Activated naive CD4-positive, alpha-beta T cell treated with anti-CD3 and anti-CD28 coated beads, Interleukin-2, amount 10 ng/mL, durations not matched to agents 7 days and 5 days (primary cell): Measurements from ENCODE around the gene EFEMP2.
"Not testable (repeated sequence)": the region's sequence is repeated elsewhere in the genome, so short reads cannot be mapped to it uniquely, and the experiment has no call there.

Source experiments
- CTCF ChIA-PET: fragments of 350-600 bp; sonication (Branson Sonifier 250); formaldehyde crosslinking; loops from one replicate; lab custom pipeline; 2021; ENCODE audit warnings: antibody characterized with exemption; lab: Charles Lee
- DNase-seq: peaks from one replicate; pipeline ENCODE4 v3.0.0-alpha.2; 2020
- H3K27ac Mint-ChIP-seq: one replicate; pipeline ENCODE4 v1.8.0; 2021; ENCODE audit warnings: mild to moderate bottlenecking, moderate library complexity, mixed read lengths
- H3K27me3 Mint-ChIP-seq: one replicate; pipeline ENCODE4 v1.8.0; 2021; ENCODE audit warnings: mild to moderate bottlenecking, mixed read lengths
- H3K36me3 Mint-ChIP-seq: one replicate; pipeline ENCODE4 v1.8.0; 2021; ENCODE audit warnings: mixed read lengths
- H3K4me1 Mint-ChIP-seq: one replicate; pipeline ENCODE4 v1.8.0; 2021; ENCODE audit warnings: mixed read lengths
- H3K4me3 Mint-ChIP-seq: one replicate; pipeline ENCODE4 v1.8.0; 2021; ENCODE audit warnings: mild to moderate bottlenecking, moderate library complexity, mixed read lengths
- H3K9me3 Mint-ChIP-seq: one replicate; pipeline ENCODE4 v1.8.0; 2021; ENCODE audit warnings: mixed read lengths

The EFEMP2 gene

GRCh38 chr11:65848693-65849092 lies 23.9 kb downstream of the EFEMP2 start:
- Mint-ChIP-seq H3K27me3 (peaks cover 13% of the 10 kb centered on the region), H3K36me3 (peaks cover 26% of the 10 kb centered on the region)
- not testable (repeated sequence) for H3K4me3 Mint-ChIP-seq, H3K27ac Mint-ChIP-seq, H3K9me3 Mint-ChIP-seq, DNase-seq, H3K4me1 Mint-ChIP-seq
- CTCF ChIA-PET, result interaction anchor here (1.3 to 1.4 kb wide), 2 partner anchors 36 to 174 kb away, joined by 3 to 7 read pairs; no protein-coding TSS in a partner anchor

GRCh38 chr11:65847746-65848145 lies 24.9 kb downstream of the EFEMP2 start:
- no peak overlapping the region for H3K4me3 Mint-ChIP-seq
- no peak overlapping the region for H3K27ac Mint-ChIP-seq
- DNase-seq, result no peak
- CTCF ChIA-PET, result interaction anchor here (0.7 kb wide), 1 partner anchor 1114 kb away, joined by 3 read pairs; no protein-coding TSS in a partner anchor
- peaks cover 3% of the 10 kb centered on the region for H3K4me1 Mint-ChIP-seq
- peaks cover 13% of the 10 kb centered on the region for H3K27me3 Mint-ChIP-seq
- H3K36me3 Mint-ChIP-seq, result peaks cover 20% of the 10 kb centered on the region
- peaks cover 6% of the 10 kb centered on the region for H3K9me3 Mint-ChIP-seq

GRCh38 chr11:65844231-65844872 lies 28.2 kb downstream of the EFEMP2 start:
- H3K36me3 Mint-ChIP-seq, result no peaks in the 10 kb centered on the region
- CTCF ChIA-PET, result no interaction called here
- no peak for DNase-seq
- no peak overlapping the region for H3K4me3 Mint-ChIP-seq
- peaks cover 13% of the 10 kb centered on the region for H3K27me3 Mint-ChIP-seq
- H3K27ac Mint-ChIP-seq, result no peak overlapping the region
- no peaks in the 10 kb centered on the region for H3K9me3 Mint-ChIP-seq
- no peaks in the 10 kb centered on the region for H3K4me1 Mint-ChIP-seq

- Mint-ChIP-seq H3K4me1 (no peaks in the 10 kb centered on the region), H3K9me3 (no peaks in the 10 kb centered on the region), H3K27me3 (peaks cover 13% of the 10 kb centered on the region), H3K36me3 (no peaks in the 10 kb centered on the region), H3K27ac (no peak overlapping the region), H3K4me3 (no peak overlapping the region)
- CTCF ChIA-PET, result interaction anchor here (0.9 kb wide), 1 partner anchor 8 kb away, joined by 4 read pairs; no protein-coding TSS in a partner anchor
- no peak for DNase-seq
Measured at GRCh38 chr11:65843811-65844210, 28.8 kb downstream of the EFEMP2 start.

GRCh38 chr11:65842144-65842543 lies 30.5 kb downstream of the EFEMP2 start:
- Mint-ChIP-seq H3K9me3 (no peaks in the 10 kb centered on the region), H3K27ac (no peak overlapping the region)
- CTCF ChIA-PET, result interaction anchor here (1.0 kb wide), 1 partner anchor 10 kb away, joined by 5 read pairs; no protein-coding TSS in a partner anchor

GRCh38 chr11:65834202-65834601 lies 38.4 kb downstream of the EFEMP2 start:
- H3K27me3 Mint-ChIP-seq, result peaks cover 20% of the 10 kb centered on the region
- no peaks in the 10 kb centered on the region for H3K9me3 Mint-ChIP-seq
- peaks cover 9% of the 10 kb centered on the region for H3K4me1 Mint-ChIP-seq

More at GRCh38 chr11:65842144-65842543, 30.5 kb downstream of the EFEMP2 start:
- DNase-seq, result no peak
- Mint-ChIP-seq H3K27me3 (peaks cover 13% of the 10 kb centered on the region), H3K4me3 (no peak overlapping the region), H3K4me1 (no peaks in the 10 kb centered on the region), H3K36me3 (no peaks in the 10 kb centered on the region)

GRCh38 chr11:65833297-65834030 lies 39.1 kb downstream of the EFEMP2 start, which contains the start of gene SNX32:
Gene SNX32 (plus strand): TSS chr11:65833963. CDS start chr11:65834066, 103 bp downstream.
- H3K36me3 Mint-ChIP-seq, result peaks cover 4% of the 10 kb centered on the region
- H3K27ac Mint-ChIP-seq, result no peak within 1 kb of the TSS
- H3K4me3 Mint-ChIP-seq, result no peak within 1 kb of the TSS
- peaks cover 11% of the 10 kb centered on the region for H3K4me1 Mint-ChIP-seq
- peaks cover 27% of the 10 kb centered on the region for H3K27me3 Mint-ChIP-seq
- H3K9me3 Mint-ChIP-seq, result no peaks in the 10 kb centered on the region
- DNase-seq, result peak; percentile 97
- CTCF ChIA-PET, result interaction anchor here (0.8 to 2.6 kb wide), 5 partner anchors 16 to 63 kb away, joined by 3 to 15 read pairs (median 3); partner anchors contain the start of gene MUS81

More at GRCh38 chr11:65834202-65834601, 38.4 kb downstream of the EFEMP2 start:
- peaks cover 4% of the 10 kb centered on the region for H3K36me3 Mint-ChIP-seq
- H3K4me3 Mint-ChIP-seq, result no peak overlapping the region
- CTCF ChIA-PET, result interaction anchor here (2.6 kb wide), 1 partner anchor 55 kb away, joined by 15 read pairs; no protein-coding TSS in a partner anchor
- DNase-seq, result no peak
- H3K27ac Mint-ChIP-seq, result no peak overlapping the region

GRCh38 chr11:65832231-65832630 lies 40.4 kb downstream of the EFEMP2 start:
- H3K36me3 Mint-ChIP-seq, H3K27ac Mint-ChIP-seq, H3K9me3 Mint-ChIP-seq, DNase-seq: not testable (repeated sequence)
- CTCF ChIA-PET, result interaction anchor here (0.9 to 2.6 kb wide), 4 partner anchors 14 to 121 kb away, joined by 3 to 15 read pairs (median 4); partner anchors contain the start of gene KAT5
- Mint-ChIP-seq H3K27me3 (peaks cover 21% of the 10 kb centered on the region), H3K4me1 (peaks cover 18% of the 10 kb centered on the region), H3K4me3 (peak overlapping the region; percentile 2)

GRCh38 chr11:65829459-65829858 lies 43.1 kb downstream of the EFEMP2 start:
- H3K36me3 Mint-ChIP-seq, result peaks cover 4% of the 10 kb centered on the region
- no peak overlapping the region for H3K4me3 Mint-ChIP-seq
- peaks cover 20% of the 10 kb centered on the region for H3K27me3 Mint-ChIP-seq
- DNase-seq, result no peak
- H3K4me1 Mint-ChIP-seq, result peaks cover 18% of the 10 kb centered on the region
- no peak overlapping the region for H3K27ac Mint-ChIP-seq
- no peaks in the 10 kb centered on the region for H3K9me3 Mint-ChIP-seq
- CTCF ChIA-PET, result interaction anchor here (0.9 to 3.2 kb wide), 3 partner anchors 10 to 215 kb away, joined by 3 to 20 read pairs (median 3); no protein-coding TSS in a partner anchor

- no peak for DNase-seq
- Mint-ChIP-seq H3K36me3 (no peaks in the 10 kb centered on the region), H3K27ac (no peak overlapping the region), H3K4me1 (peaks cover 12% of the 10 kb centered on the region), H3K4me3 (no peak overlapping the region), H3K27me3 (peaks cover 20% of the 10 kb centered on the region), H3K9me3 (no peaks in the 10 kb centered on the region)
- CTCF ChIA-PET, result interaction anchor here (1.1 to 3.2 kb wide), 5 partner anchors 8 to 122 kb away, joined by 3 to 20 read pairs (median 3); no protein-coding TSS in a partner anchor
Measured at GRCh38 chr11:65826984-65827735, 45.4 kb downstream of the EFEMP2 start.

- CTCF ChIA-PET, result interaction anchor here (1.3 to 3.1 kb wide), 2 partner anchors 43 to 112 kb away, joined by 4 to 15 read pairs; partner anchors contain the start of gene KAT5
- no peak overlapping the region for H3K27ac Mint-ChIP-seq
- H3K4me1 Mint-ChIP-seq, result peaks cover 12% of the 10 kb centered on the region
- no peak for DNase-seq
- H3K9me3 Mint-ChIP-seq, result no peaks in the 10 kb centered on the region
- no peak overlapping the region for H3K4me3 Mint-ChIP-seq
- peaks cover 6% of the 10 kb centered on the region for H3K27me3 Mint-ChIP-seq
- no peaks in the 10 kb centered on the region for H3K36me3 Mint-ChIP-seq
Measured at GRCh38 chr11:65822776-65823528, 49.6 kb downstream of the EFEMP2 start.

GRCh38 chr11:65821107-65821506 lies 51.5 kb downstream of the EFEMP2 start:
- CTCF ChIA-PET, result interaction anchor here (0.7 to 6.5 kb wide), 2 partner anchors 36 to 44 kb away, joined by 3 to 128 read pairs; partner anchors contain the start of gene AP5B1
- Mint-ChIP-seq H3K4me3 (no peak overlapping the region), H3K27me3 (peaks cover 6% of the 10 kb centered on the region), H3K9me3 (no peaks in the 10 kb centered on the region), H3K36me3 (peaks cover 7% of the 10 kb centered on the region), H3K4me1 (peaks cover 21% of the 10 kb centered on the region), H3K27ac (no peak overlapping the region)
- DNase-seq, result no peak
